DND-41 (cell line): Measurements from ENCODE around the gene RALGAPA2.

Source experiments
- ATAC-seq: fragments of 200-7000 bp; cut with Tn5 transposase; 3 replicates; pipeline ENCODE4 v1.9.1; 2021; ENCODE audit warnings: low read depth; ENCODE audit not compliant: insufficient read depth
- DNase-seq: peaks from one replicate; pipeline ENCODE4 v3.0.0-alpha.2; 2020
- H2AFZ ChIP-seq: 2 replicates; pipeline ENCODE4 v1.6.0; 2012; ENCODE audit warnings: low read depth, low read length
- H3K27ac ChIP-seq: 2 replicates; pipeline ENCODE4 v1.5.1; 2012; ENCODE audit warnings: low read length, inconsistent platforms
- H3K27me3 ChIP-seq: fragments of 200-600 bp; sonication (generic); 2 replicates; pipeline ENCODE4 v1.6.0; 2012; ENCODE audit warnings: low read length, mild to moderate bottlenecking, inconsistent platforms; ENCODE audit not compliant: insufficient read depth, poor library complexity
- H3K36me3 ChIP-seq: 2 replicates; pipeline ENCODE4 v1.5.1; 2012; ENCODE audit warnings: low read length, inconsistent platforms; ENCODE audit not compliant: insufficient read depth
- H3K4me1 ChIP-seq: 2 replicates; pipeline ENCODE4 v1.5.1; 2012; ENCODE audit warnings: mild to moderate bottlenecking, low read length; ENCODE audit not compliant: insufficient read depth
- H3K4me2 ChIP-seq: 2 replicates; pipeline ENCODE4 v1.6.0; 2012; ENCODE audit warnings: mild to moderate bottlenecking, moderate library complexity, low read length, inconsistent platforms; ENCODE audit not compliant: insufficient read depth
- H3K4me3 ChIP-seq, 2 experiments: fragments of 200-600 bp in 1 of 2; shearing (Covaris generic) in 1 of 2; 2 replicates each; pipeline ENCODE4 v1.5.1; 2012 to 2016; ENCODE audit warnings: inconsistent platforms in 2 of 2, low read length in 2 of 2, mild to moderate bottlenecking in 2 of 2, low read depth in 1 of 2, moderate library complexity in 1 of 2
- H3K79me2 ChIP-seq: 2 replicates; pipeline ENCODE4 v1.6.0; 2012; ENCODE audit warnings: low read length, inconsistent platforms; ENCODE audit not compliant: insufficient read depth
- H3K9ac ChIP-seq: 2 replicates; pipeline ENCODE4 v1.6.0; 2012; ENCODE audit warnings: low read depth, mild to moderate bottlenecking, inconsistent platforms, low read length, moderate library complexity
- H3K9me3 ChIP-seq: 2 replicates; pipeline ENCODE4 v1.5.1; 2012; ENCODE audit warnings: low read length, moderate library complexity, mild to moderate bottlenecking, inconsistent platforms; ENCODE audit not compliant: insufficient read depth, severe bottlenecking
- H4K20me1 ChIP-seq: 2 replicates; pipeline ENCODE4 v1.6.0; 2012; ENCODE audit warnings: low read length; ENCODE audit not compliant: insufficient read depth
- CTCF ChIP-seq: IDR thresholded peaks from 2 replicates; pipeline ENCODE4 v1.5.1; 2012; ENCODE audit warnings: borderline replicate concordance, low read length, moderate library complexity, mild to moderate bottlenecking; ENCODE audit not compliant: poor library complexity, severe bottlenecking; ENCODE audit errors: extremely low read depth
- EZH2 ChIP-seq: IDR thresholded peaks from 3 replicates; pipeline ENCODE4 v1.6.1; 2012; ENCODE audit warnings: borderline replicate concordance, low read depth, mild to moderate bottlenecking, moderate library complexity, low read length, inconsistent platforms; ENCODE audit not compliant: severe bottlenecking

RALGAPA2 gene

GRCh38 chr20:20712474-20713243 lies at the start of gene RALGAPA2:
Gene RALGAPA2 (minus strand): TSS chr20:20712644. CDS start chr20:20712480, 164 bp downstream.
- Histone ChIP-seq H3K4me1 (peaks cover 30% of the 10 kb centered on the region), H4K20me1 (peaks cover 1% of the 10 kb centered on the region; the same call in 1 of the 2 replicates), H3K79me2 (peaks cover 23% of the 10 kb centered on the region), H3K9ac (peak within 1 kb of the TSS; percentile 80), H3K9me3 (no peaks in the 10 kb centered on the region), H3K36me3 (no peaks in the 10 kb centered on the region), H3K27ac (peak within 1 kb of the TSS; percentile 88), H3K4me3 (peak within 1 kb of the TSS; percentile 94 to 96), H3K4me2 (peak within 1 kb of the TSS; percentile 93), H2AFZ (peak within 1 kb of the TSS; percentile 97), H3K27me3 (no peaks in the 10 kb centered on the region)
- DNase-seq (peak; percentile 96), ATAC-seq (peak; percentile 97)
- TF ChIP-seq CTCF (peak; percentile 8), EZH2 (no peak)

DNA sequence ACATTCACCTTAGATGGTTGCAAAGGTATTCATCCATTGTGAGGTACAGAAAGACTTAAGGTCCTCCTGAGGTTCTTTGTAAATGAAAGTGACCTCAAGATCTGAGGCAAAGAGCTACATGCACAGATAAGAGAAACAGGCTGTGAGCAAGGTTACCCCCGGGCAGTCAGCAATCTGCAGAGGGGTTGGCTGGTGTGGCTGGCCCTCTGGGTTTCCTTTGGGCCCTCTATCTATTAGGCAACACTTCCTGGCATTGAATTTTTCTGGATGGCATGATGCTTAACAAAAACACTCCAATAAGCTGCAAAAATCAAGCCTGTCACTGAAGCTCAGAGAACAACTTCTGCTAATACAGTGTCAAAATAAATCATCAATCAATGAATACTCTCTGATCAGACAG lies 48.9 kb upstream of the RALGAPA2 start:
- no peaks in the 10 kb centered on the region for H3K9me3 ChIP-seq
- H3K79me2 ChIP-seq = no peaks in the 10 kb centered on the region
- H3K4me3 ChIP-seq = no peak overlapping the region
- no peaks in the 10 kb centered on the region for H3K36me3 ChIP-seq
- H3K27ac ChIP-seq = no peak overlapping the region
- H4K20me1 ChIP-seq = no peaks in the 10 kb centered on the region
- DNase-seq = no peak
- H3K27me3 ChIP-seq = peaks cover 4% of the 10 kb centered on the region
- H3K4me2 ChIP-seq = no peak overlapping the region
- TF ChIP-seq CTCF (no peak), EZH2 (no peak)
- no peak overlapping the region for H2AFZ ChIP-seq
- H3K9ac ChIP-seq = no peak overlapping the region
- ATAC-seq = no peak
- H3K4me1 ChIP-seq = no peaks in the 10 kb centered on the region

DNA sequence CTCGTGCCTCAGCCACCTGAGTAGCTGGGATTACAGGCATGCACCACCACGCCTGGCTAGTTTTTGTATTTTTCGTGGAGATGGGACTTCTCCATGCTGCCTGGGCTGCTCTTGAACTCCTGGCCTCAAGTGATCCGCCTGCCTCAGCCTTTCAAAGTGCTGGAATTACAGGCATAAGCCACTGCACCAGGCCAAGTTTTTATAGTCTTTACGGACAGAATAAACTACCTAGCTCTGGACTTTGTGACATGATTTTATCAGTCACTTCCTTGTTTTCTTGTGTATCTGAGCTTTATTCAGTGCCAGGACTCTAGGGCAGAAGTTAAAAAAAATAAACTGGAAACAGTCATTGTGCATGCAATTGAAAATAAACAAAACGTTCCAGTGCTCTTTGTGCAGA lies 46.7 kb upstream of the RALGAPA2 start:
- TF ChIP-seq EZH2 (no peak), CTCF (no peak)
- ATAC-seq = no peak
- H2AFZ ChIP-seq = no peak overlapping the region

More for the DNA sequence above, 46.7 kb upstream of the RALGAPA2 start:
- Histone ChIP-seq H3K4me1 (no peaks in the 10 kb centered on the region), H3K27ac (no peak overlapping the region), H3K79me2 (no peaks in the 10 kb centered on the region), H3K27me3 (peaks cover 4% of the 10 kb centered on the region), H3K9me3 (no peaks in the 10 kb centered on the region), H3K4me2 (no peak overlapping the region), H3K4me3 (no peak overlapping the region), H4K20me1 (no peaks in the 10 kb centered on the region), H3K36me3 (no peaks in the 10 kb centered on the region), H3K9ac (no peak overlapping the region)
- no peak for DNase-seq
